HepG2 (cell line): ENCODE results near the gene SMARCB1. TPM values are rescaled to one million over a fixed set of nuclear protein-coding genes. Genes with fewer than 3 reads are reported as not detected.

ENCODE experiments used
- ATAD3A ChIP-seq: sonication (generic); formaldehyde crosslinking; IDR thresholded peaks from 2 replicates; pipeline ENCODE4 v1.4.0; 2020; ENCODE audit warnings: missing genetic modification reagents
- ESRRA ChIP-seq: sonication (generic); formaldehyde crosslinking; IDR thresholded peaks from 2 replicates; pipeline ENCODE4 v1.5.1; 2020; ENCODE audit warnings: mild to moderate bottlenecking, low read depth, missing genetic modification reagents
- GTF2F1 ChIP-seq: fragments of 150-350 bp; IDR thresholded peaks from 2 replicates; pipeline ENCODE4 v1.6.1; 2014; ENCODE audit warnings: low read length
- HMG20B ChIP-seq: conservative IDR thresholded peaks from 2 replicates; pipeline ENCODE4 v1.6.1; 2016; ENCODE audit warnings: missing genetic modification reagents, missing compliant biosample characterization
- HNF1B ChIP-seq: sonication (generic); formaldehyde crosslinking; IDR thresholded peaks from 2 replicates; pipeline ENCODE4 v1.5.1; 2020; ENCODE audit warnings: mild to moderate bottlenecking, moderate library complexity, missing genetic modification reagents
- HNF4G ChIP-seq, 2 experiments: sonication (generic) in 1 of 2; formaldehyde crosslinking in 1 of 2; IDR thresholded peaks; 2 replicates each; pipeline versions ENCODE4 v1.4.0 to v1.6.1; 2011 to 2020; ENCODE audit warnings: borderline replicate concordance in 2 of 2, low read depth in 2 of 2, mild to moderate bottlenecking in 2 of 2, low read length in 1 of 2, missing genetic modification reagents in 1 of 2, moderate library complexity in 1 of 2
- HOXA9 ChIP-seq: sonication (generic); formaldehyde crosslinking; IDR thresholded peaks from 2 replicates; pipeline ENCODE4 v1.8.1; 2022; ENCODE audit warnings: missing genetic modification reagents, mild to moderate bottlenecking, moderate library complexity, borderline replicate concordance
- MED1 ChIP-seq: sonication (generic); formaldehyde crosslinking; IDR thresholded peaks from 2 replicates; pipeline ENCODE4 v1.4.0; 2020; ENCODE audit warnings: missing genetic modification reagents
- MTF2 ChIP-seq: sonication (generic); formaldehyde crosslinking; IDR thresholded peaks from 2 replicates; pipeline ENCODE4 v1.5.0; 2020; ENCODE audit warnings: missing genetic modification reagents, borderline replicate concordance
- NFYC ChIP-seq: IDR thresholded peaks from 2 replicates; pipeline ENCODE4 v1.6.1; 2016; ENCODE audit warnings: missing genetic modification reagents, missing compliant biosample characterization
- NONO ChIP-seq, 2 experiments: fragments of 450-650 bp in 1 of 2; sonication (generic) in 1 of 2; formaldehyde crosslinking in 1 of 2; IDR thresholded peaks in 1 of 2; conservative IDR thresholded peaks in 1 of 2; 2 replicates each; pipeline versions ENCODE4 v1.6.1 to v1.8.0; 2017 to 2022; ENCODE audit warnings: mild to moderate bottlenecking in 1 of 2, missing genetic modification reagents in 1 of 2, moderate library complexity in 1 of 2
- SOX13 ChIP-seq, 3 experiments: fragments of 450-650 bp in 1 of 3; sonication (generic) in 1 of 3; formaldehyde crosslinking in 1 of 3; IDR thresholded peaks in 2 of 3; conservative IDR thresholded peaks in 1 of 3; 2 replicates each; pipeline versions ENCODE4 v1.5.0 to v1.6.1; 2016 to 2020; ENCODE audit warnings: antibody characterized with exemption in 1 of 3, mild to moderate bottlenecking in 1 of 3, missing compliant biosample characterization in 1 of 3, missing genetic modification reagents in 1 of 3, moderate library complexity in 1 of 3
- SRY ChIP-seq: sonication (generic); formaldehyde crosslinking; IDR thresholded peaks from 2 replicates; pipeline ENCODE4 v1.8.0; 2022; ENCODE audit warnings: mild to moderate bottlenecking, missing genetic modification reagents
- YEATS2 ChIP-seq: sonication (generic); formaldehyde crosslinking; IDR thresholded peaks from 2 replicates; pipeline ENCODE4 v1.4.0; 2020; ENCODE audit warnings: missing genetic modification reagents, borderline replicate concordance
- ZNF256 ChIP-seq: sonication (generic); formaldehyde crosslinking; conservative IDR thresholded peaks from 2 replicates; pipeline ENCODE4 v1.4.0; 2020; ENCODE audit warnings: missing genetic modification reagents
- ZNF350 ChIP-seq: sonication (generic); formaldehyde crosslinking; IDR thresholded peaks from 2 replicates; pipeline ENCODE4 v1.4.0; 2020; ENCODE audit warnings: mild to moderate bottlenecking, low read depth, missing genetic modification reagents, borderline replicate concordance
- ZNF496 ChIP-seq: sonication (generic); formaldehyde crosslinking; IDR thresholded peaks from 2 replicates; pipeline ENCODE4 v1.8.1; 2023; ENCODE audit warnings: mild to moderate bottlenecking, moderate library complexity, missing genetic modification reagents; ENCODE audit not compliant: insufficient replicate concordance
- ZNF510 ChIP-seq: sonication (generic); formaldehyde crosslinking; IDR thresholded peaks from 2 replicates; pipeline ENCODE4 v1.4.0; 2020; ENCODE audit warnings: low read depth, mild to moderate bottlenecking, missing genetic modification reagents
- polyA plus RNA-seq, 8 experiments: library from polyadenylated mRNA; depleted of rRNA in 3 of 8; stranded (reverse) in 7 of 8; unstranded in 1 of 8; fragments of >200 nt; fragmentation: Illumina TruSeq in 4 of 8; extraction: Trizol in 4 of 8; gene quantifications; 2 replicates each; pipeline versions ENCODE4 v1.2.1 to v1.2.3, GENCODE V29; 2011 to 2016; ENCODE audit warnings: low read depth in 4 of 8, missing spikeins in 1 of 8, mixed read lengths in 1 of 8; ENCODE audit not compliant: insufficient read depth in 1 of 8
- total RNA-seq, 5 experiments: library from RNA; depleted of rRNA; stranded (reverse); fragments of >200 nt; fragmentation: Illumina TruSeq; extraction: Trizol; gene quantifications; 2 replicates each; pipeline ENCODE4 v1.2.3, GENCODE V29; 2016; ENCODE audit warnings: low read depth in 1 of 5
- TF ChIP-seq, protein P1 (sequence below): sonication (generic); formaldehyde crosslinking; IDR thresholded peaks from 2 replicates; pipeline ENCODE4 v1.5.0; 2020; ENCODE audit warnings: missing genetic modification reagents
- TF ChIP-seq, protein P2 (sequence below): sonication (generic); formaldehyde crosslinking; IDR thresholded peaks from 2 replicates; pipeline ENCODE4 v1.4.0; 2020; ENCODE audit warnings: missing genetic modification reagents
- TF ChIP-seq, protein P3 (sequence below): IDR thresholded peaks from 2 replicates; pipeline ENCODE4 v1.6.1; 2016; ENCODE audit warnings: low read depth, borderline replicate concordance

Gene SMARCB1
- total and polyA plus RNA-seq, 2 of the 13 experiments (the other 11 are each of a cell fraction or from before 2014, with no cell fraction given), result 74.0 to 166 TPM

DNA sequence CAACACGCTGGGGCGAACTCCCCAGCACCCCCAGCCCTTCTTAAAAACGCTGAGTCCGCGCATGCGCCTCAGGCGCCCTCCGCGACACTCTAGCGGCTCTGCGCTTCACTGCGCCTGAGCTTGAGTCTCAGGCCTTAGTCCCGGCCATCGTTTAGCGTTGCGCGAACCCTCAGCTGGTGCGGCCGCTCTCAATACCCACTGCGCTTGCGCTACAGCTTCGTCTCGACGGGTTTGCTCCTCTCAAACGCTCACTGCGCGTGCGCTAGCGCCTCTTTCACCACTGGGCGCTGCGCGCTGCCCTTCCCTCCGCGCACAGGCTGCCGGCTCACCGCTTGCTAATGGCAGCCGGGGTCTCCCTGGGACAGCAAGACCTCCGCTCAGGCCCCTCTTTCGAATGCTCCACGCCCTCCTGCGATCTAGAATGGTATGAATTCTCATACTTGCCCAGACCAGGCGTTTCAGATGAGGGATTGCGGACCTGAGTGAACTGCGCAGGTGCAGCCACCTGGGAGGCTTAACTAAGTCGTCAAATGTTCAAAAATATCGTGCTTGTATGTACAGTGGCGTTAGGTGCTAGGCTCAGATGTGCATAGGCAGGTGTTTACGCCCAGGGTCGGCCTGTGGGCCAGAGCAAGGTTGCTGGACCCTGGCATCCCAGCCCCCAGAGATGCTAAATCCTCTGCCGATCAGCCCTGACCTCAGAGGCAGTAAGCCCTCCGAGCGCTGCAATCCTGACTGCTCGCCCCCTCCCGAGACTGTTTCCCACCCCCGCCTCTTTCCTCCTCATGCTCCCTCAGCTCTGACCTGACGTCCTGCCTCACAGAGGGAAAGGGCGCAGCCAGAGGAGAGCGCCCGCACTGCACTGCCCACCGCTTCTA is 71.1 kb downstream of the SMARCB1 start, which contains the start of gene SLC2A11 (continued):
- TF ChIP-seq ZNF350 (CRISPR knock-in tag), result peak; percentile 42; the same call in 1 of the 2 replicates
- TF ChIP-seq HMG20B (CRISPR knock-in tag), result no peak
- no peak for TF ChIP-seq ESRRA (CRISPR knock-in tag)
- TF ChIP-seq HOXA9 (CRISPR knock-in tag), result no peak
- no peak for TF ChIP-seq ZNF256 (CRISPR knock-in tag)
- TF ChIP-seq ZNF510 (CRISPR knock-in tag), result no peak
- TF ChIP-seq ATAD3A, result no peak
- TF ChIP-seq SOX13 (IDR thresholded peaks at IDR 0.05), result 0 out of 2 replicates have a peak, but pooled peaks have one; percentile 19
- TF ChIP-seq SOX13 (CRISPR knock-in tag; conservative IDR thresholded peaks at IDR 0.05 in 1 of 2, IDR thresholded peaks at IDR 0.05 in 1 of 2), result no peak
- peak; percentile 52 for TF ChIP-seq MED1 (CRISPR knock-in tag)
- TF ChIP-seq HNF1B (CRISPR knock-in tag), result no peak; the same call in none of the 2 replicates
- no peak for TF ChIP-seq SRY (CRISPR knock-in tag)
- TF ChIP-seq YEATS2 (CRISPR knock-in tag), result 0 out of 2 replicates have a peak, but pooled peaks have one; percentile 39
- TF ChIP-seq, protein P1, sequence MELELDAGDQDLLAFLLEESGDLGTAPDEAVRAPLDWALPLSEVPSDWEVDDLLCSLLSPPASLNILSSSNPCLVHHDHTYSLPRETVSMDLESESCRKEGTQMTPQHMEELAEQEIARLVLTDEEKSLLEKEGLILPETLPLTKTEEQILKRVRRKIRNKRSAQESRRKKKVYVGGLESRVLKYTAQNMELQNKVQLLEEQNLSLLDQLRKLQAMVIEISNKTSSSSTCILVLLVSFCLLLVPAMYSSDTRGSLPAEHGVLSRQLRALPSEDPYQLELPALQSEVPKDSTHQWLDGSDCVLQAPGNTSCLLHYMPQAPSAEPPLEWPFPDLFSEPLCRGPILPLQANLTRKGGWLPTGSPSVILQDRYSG (CRISPR knock-in tag), result no peak
- no peak for TF ChIP-seq MTF2 (CRISPR knock-in tag)
- TF ChIP-seq NFYC, result no peak; the same call in 1 of the 2 replicates
- TF ChIP-seq HNF4G (IDR thresholded peaks at IDR 0.05; ENCODE audit: borderline replicate concordance, low read depth, low read length), result no peak
- TF ChIP-seq HNF4G (CRISPR knock-in tag; IDR thresholded peaks at IDR 0.05; ENCODE audit: borderline replicate concordance, low read depth), result no peak
- TF ChIP-seq NONO (IDR thresholded peaks at IDR 0.05), result no peak
- no peak for TF ChIP-seq NONO (CRISPR knock-in tag; conservative IDR thresholded peaks at IDR 0.05)
- no peak for TF ChIP-seq GTF2F1
- TF ChIP-seq ZNF496, result no peak
- TF ChIP-seq, protein P2, sequence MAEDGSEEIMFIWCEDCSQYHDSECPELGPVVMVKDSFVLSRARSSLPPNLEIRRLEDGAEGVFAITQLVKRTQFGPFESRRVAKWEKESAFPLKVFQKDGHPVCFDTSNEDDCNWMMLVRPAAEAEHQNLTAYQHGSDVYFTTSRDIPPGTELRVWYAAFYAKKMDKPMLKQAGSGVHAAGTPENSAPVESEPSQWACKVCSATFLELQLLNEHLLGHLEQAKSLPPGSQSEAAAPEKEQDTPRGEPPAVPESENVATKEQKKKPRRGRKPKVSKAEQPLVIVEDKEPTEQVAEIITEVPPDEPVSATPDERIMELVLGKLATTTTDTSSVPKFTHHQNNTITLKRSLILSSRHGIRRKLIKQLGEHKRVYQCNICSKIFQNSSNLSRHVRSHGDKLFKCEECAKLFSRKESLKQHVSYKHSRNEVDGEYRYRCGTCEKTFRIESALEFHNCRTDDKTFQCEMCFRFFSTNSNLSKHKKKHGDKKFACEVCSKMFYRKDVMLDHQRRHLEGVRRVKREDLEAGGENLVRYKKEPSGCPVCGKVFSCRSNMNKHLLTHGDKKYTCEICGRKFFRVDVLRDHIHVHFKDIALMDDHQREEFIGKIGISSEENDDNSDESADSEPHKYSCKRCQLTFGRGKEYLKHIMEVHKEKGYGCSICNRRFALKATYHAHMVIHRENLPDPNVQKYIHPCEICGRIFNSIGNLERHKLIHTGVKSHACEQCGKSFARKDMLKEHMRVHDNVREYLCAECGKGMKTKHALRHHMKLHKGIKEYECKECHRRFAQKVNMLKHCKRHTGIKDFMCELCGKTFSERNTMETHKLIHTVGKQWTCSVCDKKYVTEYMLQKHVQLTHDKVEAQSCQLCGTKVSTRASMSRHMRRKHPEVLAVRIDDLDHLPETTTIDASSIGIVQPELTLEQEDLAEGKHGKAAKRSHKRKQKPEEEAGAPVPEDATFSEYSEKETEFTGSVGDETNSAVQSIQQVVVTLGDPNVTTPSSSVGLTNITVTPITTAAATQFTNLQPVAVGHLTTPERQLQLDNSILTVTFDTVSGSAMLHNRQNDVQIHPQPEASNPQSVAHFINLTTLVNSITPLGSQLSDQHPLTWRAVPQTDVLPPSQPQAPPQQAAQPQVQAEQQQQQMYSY (CRISPR knock-in tag), result peak; percentile 24; the same call in 1 of the 2 replicates
- TF ChIP-seq, protein P3, sequence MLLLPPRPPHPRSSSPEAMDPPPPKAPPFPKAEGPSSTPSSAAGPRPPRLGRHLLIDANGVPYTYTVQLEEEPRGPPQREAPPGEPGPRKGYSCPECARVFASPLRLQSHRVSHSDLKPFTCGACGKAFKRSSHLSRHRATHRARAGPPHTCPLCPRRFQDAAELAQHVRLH (CRISPR knock-in tag), result no peak
